KOPT-K1 (cell line): Measurements from ENCODE around the gene SYT1.
A peak's percentile ranks its signal among the peaks of the same experiment; 100 is the strongest.

Experiments
- H3K27ac ChIP-seq: fragments of 200-600 bp; sonication (generic); 2 replicates; pipeline ENCODE4 v1.5.1; 2016; ENCODE audit warnings: antibody characterized with exemption, mild to moderate bottlenecking, low read depth, low read length; ENCODE audit not compliant: poor library complexity, severe bottlenecking
- H3K36me3 ChIP-seq: fragments of 200-600 bp; sonication (generic); 2 replicates; pipeline ENCODE4 v1.5.1; 2017; ENCODE audit warnings: antibody characterized with exemption, mild to moderate bottlenecking, low read length, moderate library complexity; ENCODE audit not compliant: insufficient read depth
- H3K9me3 ChIP-seq: fragments of 200-600 bp; sonication (generic); 2 replicates; pipeline ENCODE4 v1.5.1; 2017; ENCODE audit warnings: antibody characterized with exemption, low read length, mild to moderate bottlenecking; ENCODE audit not compliant: insufficient read depth, poor library complexity, severe bottlenecking

SYT1 gene

GRCh38 chr12:79255288-79255687, 390.7 kb downstream of the SYT1 start:
- H3K36me3 ChIP-seq = no peaks in the 10 kb centered on the region
- no peak overlapping the region for H3K27ac ChIP-seq
- H3K9me3 ChIP-seq = peaks cover 13% of the 10 kb centered on the region

- Histone ChIP-seq H3K27ac (no peak overlapping the region), H3K36me3 (no peaks in the 10 kb centered on the region), H3K9me3 (no peaks in the 10 kb centered on the region)
Measured at GRCh38 chr12:79260923-79261322, 396.3 kb downstream of the SYT1 start.

DNA sequence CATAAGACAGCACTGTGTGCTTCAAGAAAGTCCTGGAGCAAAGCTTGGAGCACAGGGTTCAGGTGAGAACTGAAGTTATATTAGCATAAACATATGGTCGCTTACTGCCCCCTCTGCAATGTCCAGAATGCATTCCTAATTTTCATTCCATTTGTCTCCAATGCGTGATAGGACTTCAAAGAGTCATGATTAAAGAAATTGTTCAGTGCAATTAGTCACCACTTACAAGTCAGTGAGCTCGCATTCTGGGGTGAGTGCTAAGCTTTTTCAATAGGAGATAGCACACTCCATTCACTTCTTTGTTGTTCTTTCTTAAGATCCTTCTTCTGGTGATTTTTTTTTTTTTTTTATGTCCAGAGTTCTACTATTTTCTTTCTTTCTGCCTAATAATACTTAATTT, 398.4 kb downstream of the SYT1 start:
- Histone ChIP-seq H3K9me3 (no peaks in the 10 kb centered on the region), H3K36me3 (no peaks in the 10 kb centered on the region), H3K27ac (no peak overlapping the region)

- Histone ChIP-seq H3K36me3 (no peaks in the 10 kb centered on the region), H3K9me3 (no peaks in the 10 kb centered on the region), H3K27ac (no peak overlapping the region)
Measured at GRCh38 chr12:79266343-79267144, 402.0 kb downstream of the SYT1 start.

- H3K27ac ChIP-seq = no peak overlapping the region
- no peaks in the 10 kb centered on the region for H3K9me3 ChIP-seq
- no peaks in the 10 kb centered on the region for H3K36me3 ChIP-seq
Measured at GRCh38 chr12:79267580-79267979, 403.0 kb downstream of the SYT1 start.

GRCh38 chr12:79274501-79275064, 410.0 kb downstream of the SYT1 start:
- Histone ChIP-seq H3K36me3 (no peaks in the 10 kb centered on the region), H3K9me3 (peaks cover 14% of the 10 kb centered on the region), H3K27ac (peak overlapping the region; percentile 2)

GRCh38 chr12:79275631-79276030, 411.1 kb downstream of the SYT1 start:
- Histone ChIP-seq H3K36me3 (no peaks in the 10 kb centered on the region), H3K27ac (no peak overlapping the region), H3K9me3 (peaks cover 14% of the 10 kb centered on the region)

GRCh38 chr12:79283364-79283763, 418.8 kb downstream of the SYT1 start:
- peaks cover 8% of the 10 kb centered on the region for H3K9me3 ChIP-seq
- no peak overlapping the region for H3K27ac ChIP-seq
- H3K36me3 ChIP-seq = no peaks in the 10 kb centered on the region

- H3K27ac ChIP-seq = no peak overlapping the region
- no peaks in the 10 kb centered on the region; the same call in 1 of the 2 replicates for H3K36me3 ChIP-seq
- H3K9me3 ChIP-seq = no peaks in the 10 kb centered on the region
Measured at GRCh38 chr12:79288911-79289310, 424.3 kb downstream of the SYT1 start.

GRCh38 chr12:79291711-79292110, 427.1 kb downstream of the SYT1 start:
- peaks cover 7% of the 10 kb centered on the region; the same call in 1 of the 2 replicates for H3K36me3 ChIP-seq
- no peak overlapping the region for H3K27ac ChIP-seq
- H3K9me3 ChIP-seq = no peaks in the 10 kb centered on the region

- H3K36me3 ChIP-seq = peaks cover 15% of the 10 kb centered on the region; the same call in 1 of the 2 replicates
- no peaks in the 10 kb centered on the region for H3K9me3 ChIP-seq
- H3K27ac ChIP-seq = no peak overlapping the region
Measured at GRCh38 chr12:79294590-79294989, 430.0 kb downstream of the SYT1 start.

GRCh38 chr12:79295572-79295971, 431.0 kb downstream of the SYT1 start:
- no peak overlapping the region for H3K27ac ChIP-seq
- H3K36me3 ChIP-seq = peaks cover 23% of the 10 kb centered on the region; the same call in 1 of the 2 replicates
- no peaks in the 10 kb centered on the region for H3K9me3 ChIP-seq

GRCh38 chr12:79296133-79296532, 431.6 kb downstream of the SYT1 start:
- Histone ChIP-seq H3K9me3 (no peaks in the 10 kb centered on the region), H3K36me3 (peaks cover 23% of the 10 kb centered on the region; the same call in 1 of the 2 replicates), H3K27ac (no peak overlapping the region)

GRCh38 chr12:79296871-79297270, 432.3 kb downstream of the SYT1 start:
- Histone ChIP-seq H3K36me3 (peaks cover 23% of the 10 kb centered on the region; the same call in 1 of the 2 replicates), H3K27ac (no peak overlapping the region)

GRCh38 chr12:79298506-79298905, 433.9 kb downstream of the SYT1 start:
- Histone ChIP-seq H3K27ac (no peak overlapping the region), H3K9me3 (no peaks in the 10 kb centered on the region), H3K36me3 (peaks cover 23% of the 10 kb centered on the region; the same call in 1 of the 2 replicates)

More at GRCh38 chr12:79296871-79297270, 432.3 kb downstream of the SYT1 start:
- H3K9me3 ChIP-seq = no peaks in the 10 kb centered on the region
